HUDEP-2 (cell line): ENCODE data around the gene DEPDC7.
A peak's percentile ranks its signal among the peaks of the same experiment; 100 is the strongest.

Experiments
- DNase-seq, 76 experiments: peaks; one replicate each; lab custom pipeline; 2025; ENCODE audit not compliant: unreplicated experiment in 76 of 76; lab: John Stamatoyannopoulos, UW

Gene DEPDC7

DNA sequence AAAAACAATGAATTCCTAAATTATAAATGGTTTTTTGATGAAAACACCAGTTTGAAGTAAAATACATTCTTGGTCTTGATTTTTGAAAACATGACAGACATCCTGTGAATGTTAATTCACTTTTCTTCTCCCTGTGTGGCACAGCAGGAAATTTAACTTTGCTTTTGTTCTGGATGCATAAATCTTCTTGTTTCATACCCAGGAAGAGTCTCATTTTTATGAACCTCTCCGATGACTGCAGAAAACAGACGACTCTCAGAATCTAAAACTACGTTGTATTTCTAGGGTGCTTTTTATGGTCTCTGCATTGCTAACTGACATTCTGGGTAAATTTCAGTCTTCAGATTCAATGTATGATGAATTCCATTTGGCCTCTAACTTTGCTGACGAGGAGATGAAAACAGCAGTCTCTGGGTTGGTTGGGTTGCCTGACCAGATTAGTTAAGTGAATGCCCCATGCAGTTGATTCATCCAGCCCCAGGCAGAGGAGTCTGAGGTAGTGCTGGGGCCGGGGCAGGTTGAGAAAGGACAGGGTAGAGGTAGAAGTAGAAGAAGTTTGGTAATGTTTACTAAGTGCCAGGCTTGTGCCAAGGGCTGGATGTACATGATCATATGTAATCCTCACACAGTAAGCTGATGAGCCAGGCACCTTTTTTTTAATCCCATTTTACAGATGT lies 43.8 kb downstream of the DEPDC7 start:
- DNase-seq, result no peak

DNA sequence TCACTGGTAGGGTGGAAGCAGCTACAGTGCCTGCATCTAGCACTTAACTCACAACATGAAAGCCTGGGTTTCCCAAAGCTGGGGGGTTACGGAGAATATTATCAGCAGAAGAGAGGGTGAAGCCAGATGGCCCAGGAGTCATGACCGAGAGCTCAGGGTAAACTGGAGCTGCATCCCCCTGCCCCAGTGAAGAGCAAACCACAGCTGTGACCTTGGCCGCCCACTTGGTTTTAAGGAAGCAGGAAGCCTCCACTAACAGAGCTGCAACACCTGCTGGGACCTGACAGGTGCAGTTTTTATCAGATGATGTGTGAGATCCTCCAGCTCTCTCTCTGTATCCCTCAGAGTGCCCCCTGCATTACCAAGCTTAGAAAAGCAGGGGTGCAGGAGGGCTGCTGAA lies 44.6 kb downstream of the DEPDC7 start:
- DNase-seq, result no peak

DNA sequence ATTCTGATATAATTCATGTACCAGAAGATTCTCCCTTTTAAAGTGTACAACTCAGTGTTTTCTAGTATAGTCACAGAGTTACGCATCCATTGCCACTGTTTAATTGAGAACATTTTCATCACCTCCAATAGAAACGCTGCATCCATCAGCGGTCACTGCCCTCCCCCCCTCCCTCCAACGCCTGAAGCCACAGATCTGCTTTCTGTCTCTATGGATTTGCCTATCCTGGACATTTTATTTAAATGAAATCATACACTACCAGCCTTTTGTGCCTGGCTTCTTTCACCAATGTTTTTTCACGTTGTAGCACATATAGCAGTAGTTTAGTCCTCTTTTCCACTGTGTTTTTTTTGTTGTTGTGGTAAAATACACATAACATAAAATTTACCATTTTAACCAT lies 46.5 kb downstream of the DEPDC7 start:
- no peak for DNase-seq

DNA sequence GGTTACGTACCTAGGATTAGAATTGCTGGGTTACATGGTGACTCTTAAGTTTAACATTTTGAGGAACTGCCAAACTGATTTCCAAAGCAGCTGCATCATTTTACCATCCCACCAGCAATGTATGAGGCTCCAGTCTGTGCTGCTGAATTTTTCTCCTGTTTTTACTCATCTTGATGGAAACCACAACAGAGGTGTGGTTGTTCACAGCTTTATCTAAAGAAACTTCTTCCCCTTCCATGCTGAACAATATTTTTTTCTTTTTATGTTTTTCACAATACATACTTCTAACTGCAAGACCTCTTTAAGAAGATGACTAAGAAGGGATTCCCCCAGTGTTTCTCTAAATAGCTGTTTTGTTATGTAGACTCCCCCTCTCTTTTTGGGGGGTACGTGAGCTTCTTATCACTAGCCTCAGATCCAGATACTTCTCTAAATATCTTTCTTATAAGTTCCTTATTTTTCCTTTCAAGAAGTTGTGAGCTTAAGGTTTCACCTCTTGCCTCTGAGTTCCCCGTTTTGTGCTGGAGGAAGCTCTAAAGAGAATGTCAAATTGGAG lies 47.7 kb downstream of the DEPDC7 start:
- no peak for DNase-seq

DNA sequence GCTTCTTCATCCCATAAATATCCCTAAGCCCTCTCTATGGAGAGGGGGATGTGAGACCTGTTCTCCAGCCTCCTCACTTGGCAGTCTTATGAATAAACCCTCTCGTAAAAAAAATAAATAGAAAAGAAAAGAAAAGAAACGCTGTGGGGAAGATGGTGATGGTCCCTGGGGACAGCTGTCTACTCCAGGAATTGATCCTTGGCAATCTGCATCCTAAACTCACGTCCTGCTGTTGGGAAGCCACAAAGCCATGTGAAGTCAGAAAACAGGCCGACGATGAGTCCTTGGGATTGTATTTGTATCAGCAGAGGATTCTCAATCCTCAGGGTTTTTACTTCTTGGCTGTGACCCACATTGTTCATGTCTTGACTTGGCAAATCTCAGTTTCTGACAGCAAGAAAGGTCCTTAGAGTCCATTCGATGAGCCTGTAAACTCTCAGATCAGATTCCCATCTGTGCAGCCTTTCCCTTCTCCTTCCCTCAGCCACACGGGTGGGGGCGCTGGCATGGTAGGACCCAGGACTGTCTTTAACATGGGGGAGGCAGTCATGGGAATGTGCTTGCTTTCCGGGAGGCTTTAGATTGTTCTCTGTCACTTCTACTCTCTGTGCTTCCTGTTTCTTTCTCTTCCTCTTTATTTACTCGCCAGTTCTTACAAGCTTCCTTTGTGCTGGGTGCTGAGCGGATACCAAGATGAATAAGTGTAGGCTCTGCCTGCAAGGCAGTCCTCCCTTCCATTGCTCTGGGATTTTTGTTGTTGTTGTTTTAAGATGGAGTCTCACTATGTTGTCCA lies 48.6 kb downstream of the DEPDC7 start:
- no peak for DNase-seq

DNA sequence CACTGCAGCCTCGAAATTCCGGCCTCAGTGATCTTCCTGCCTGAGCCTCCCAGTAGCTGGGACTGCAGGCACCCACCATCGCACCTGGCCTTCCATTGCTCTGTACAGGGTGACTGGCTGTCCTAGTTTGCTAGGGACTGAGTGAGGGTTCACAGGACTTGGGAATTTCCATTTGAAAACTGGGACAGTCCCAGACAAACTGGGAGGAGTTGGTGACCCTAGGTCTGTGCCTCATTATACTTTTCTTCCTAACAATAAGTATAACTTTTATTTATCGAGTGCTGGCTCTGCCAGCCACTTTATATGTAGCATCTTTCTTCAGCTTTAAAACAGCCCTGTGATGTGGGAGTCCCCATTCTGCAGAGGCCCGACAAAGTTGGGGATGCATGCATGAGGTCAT lies 49.2 kb downstream of the DEPDC7 start:
- DNase-seq, result no peak

DNA sequence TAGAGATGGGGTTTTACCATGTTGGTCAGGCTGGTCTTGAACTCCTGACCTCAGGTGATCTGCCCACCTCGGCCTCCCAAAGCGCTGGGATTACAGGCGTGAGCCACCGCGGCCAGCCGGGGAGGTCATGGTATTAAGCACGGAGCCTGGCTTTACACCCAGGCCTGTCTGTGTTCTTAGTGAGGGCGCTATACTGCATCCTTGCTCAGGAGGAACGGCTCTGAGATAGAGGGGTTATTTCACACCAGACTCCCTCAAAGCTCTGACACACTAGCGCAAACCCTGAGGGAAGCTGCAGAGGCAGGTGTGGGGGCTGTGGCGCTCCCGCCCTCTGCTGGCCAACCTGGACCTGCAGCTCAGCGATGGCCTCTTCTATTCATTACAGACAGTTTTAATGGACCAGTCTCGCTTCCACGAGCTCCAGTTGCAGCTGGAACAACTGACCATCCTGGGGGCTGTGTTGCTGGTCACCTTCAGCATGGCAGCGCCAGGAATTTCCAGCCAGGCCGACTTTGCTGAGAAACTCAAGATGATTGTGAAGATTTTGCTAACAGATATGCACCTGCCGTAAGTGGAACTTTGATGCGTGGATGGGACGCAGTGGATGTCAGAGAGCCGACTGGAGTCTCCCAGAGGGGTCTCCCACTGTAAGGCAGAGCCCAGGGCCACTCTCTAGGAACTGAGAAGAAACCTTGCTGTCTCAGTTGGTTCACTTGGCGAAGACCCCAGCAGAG lies 49.9 kb downstream of the DEPDC7 start:
- DNase-seq, result peak in 49 of 76 experiments; percentile 2 to 67 (median 37)

DNA sequence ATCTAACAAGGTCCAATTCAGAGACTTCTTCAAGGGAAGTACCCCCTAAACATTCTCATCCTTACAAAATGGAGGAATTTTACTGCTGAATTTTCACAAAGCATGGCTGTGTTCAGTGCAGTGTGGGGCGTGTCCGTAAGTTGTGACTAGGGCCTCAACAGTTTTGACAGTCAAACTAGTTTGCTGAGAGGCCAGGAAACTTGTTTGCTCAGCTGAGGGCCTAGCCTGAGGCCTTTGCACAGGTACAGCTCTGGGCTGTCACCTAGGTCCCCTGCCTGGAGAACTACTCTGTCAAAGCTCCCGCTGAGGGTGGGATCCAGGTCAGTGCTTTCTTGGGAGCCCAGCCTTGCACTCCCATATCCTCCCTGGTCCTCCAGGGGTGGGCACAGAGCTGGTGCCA lies 51.6 kb downstream of the DEPDC7 start:
- no peak for DNase-seq

DNA sequence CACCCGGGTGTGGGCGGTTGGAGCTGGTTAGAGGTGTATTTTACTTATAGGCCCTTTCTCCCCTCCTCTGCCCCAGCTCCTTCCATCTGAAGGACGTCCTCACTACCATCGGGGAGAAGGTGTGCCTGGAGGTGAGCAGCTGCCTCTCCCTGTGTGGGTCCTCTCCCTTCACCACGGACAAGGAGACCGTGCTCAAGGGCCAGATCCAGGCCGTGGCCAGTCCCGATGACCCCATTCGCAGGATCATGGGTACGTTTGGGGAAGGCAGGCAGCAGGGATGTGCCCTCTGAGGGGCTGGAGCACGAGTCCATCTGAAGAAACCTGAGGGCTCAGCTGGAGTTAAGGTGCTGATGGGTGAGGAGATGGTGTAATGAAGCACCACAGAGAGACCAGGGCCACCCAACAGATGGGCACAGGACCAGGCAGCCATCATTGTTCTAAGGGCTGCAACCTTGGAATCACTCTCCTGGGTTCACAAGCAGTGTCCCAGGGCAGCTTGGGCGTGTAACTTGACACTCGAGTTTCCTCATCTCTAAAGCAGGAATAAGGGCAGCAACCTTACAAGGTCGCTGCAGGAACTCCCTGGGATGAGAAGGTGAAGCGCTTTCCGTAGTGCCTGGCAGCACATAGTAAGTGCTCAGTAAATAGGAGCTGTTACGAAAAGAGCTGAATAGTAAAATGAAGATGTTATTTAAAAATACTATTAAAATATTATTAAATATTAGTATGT lies 53.1 kb downstream of the DEPDC7 start:
- no peak for DNase-seq

DNA sequence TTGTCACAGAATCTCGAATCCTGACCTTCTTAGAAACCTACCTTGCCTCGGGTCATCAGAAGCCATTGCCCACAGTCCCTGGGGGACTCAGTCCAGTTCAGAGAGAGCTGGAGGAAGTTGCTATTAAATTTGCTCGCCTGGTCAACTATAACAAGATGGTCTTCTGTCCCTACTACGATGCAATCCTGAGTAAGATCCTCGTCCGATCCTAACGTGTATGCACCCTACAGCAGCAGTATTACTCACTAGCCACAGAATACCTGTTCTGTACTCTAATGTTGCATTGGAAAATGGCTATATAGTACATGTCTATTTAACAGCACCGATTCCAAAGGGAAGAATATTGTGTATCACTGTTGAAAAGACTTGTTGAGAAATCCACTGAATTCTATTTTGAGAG lies 56.8 kb downstream of the DEPDC7 start:
- DNase-seq, result no peak
